T-cell (primary cell): Measurements from ENCODE around the gene MYRFL. TPM values are rescaled to one million over a fixed set of nuclear protein-coding genes. Genes with fewer than 3 reads are reported as not detected.

Experiments
- ATAC-seq, 4 experiments: fragments of 200-7000 bp in 3 of 4; fragments of 150-1000 bp in 1 of 4; cut with Tn5 transposase; replicated peaks in 1 of 4; 1 replicate in 3 of 4; 2 replicates in 1 of 4; pipeline ENCODE4 v1.10.0; 2021; ENCODE audit warnings: moderate library complexity in 3 of 4, mild to moderate bottlenecking in 2 of 4, moderate number of reproducible peaks in 1 of 4
- CTCF ChIA-PET, 2 donors: fragments of 300-600 bp; sonication (Branson Sonifier 250); formaldehyde crosslinking; loops; one replicate each; lab custom pipeline; 2022; ENCODE audit warnings: antibody characterized with exemption in 2 of 2; lab: Charles Lee
- POLR2A ChIA-PET, 2 donors: fragments of 300-600 bp; sonication (Branson Sonifier 250); formaldehyde crosslinking; loops; one replicate each; lab custom pipeline; 2022; ENCODE audit warnings: antibody characterized with exemption in 2 of 2; lab: Charles Lee
- DNase-seq, 35 experiments: peaks; one replicate each; pipeline versions ENCODE4 v3.0.0 to v3.0.0-alpha.2; 2013 to 2023
- H3K27ac ChIP-seq: one replicate; pipeline ENCODE4 v1.5.1; 2013; ENCODE audit warnings: low read length
- H3K27me3 ChIP-seq, 2 experiments: replicated peaks in 1 of 2; 1 replicate in 1 of 2; 2 replicates in 1 of 2; pipeline versions ENCODE4 v1.6.1 to v1.7.0; 2013; ENCODE audit warnings: low read length in 1 of 2, mixed read lengths in 1 of 2; ENCODE audit not compliant: control insufficient read depth in 2 of 2, insufficient read depth in 2 of 2; ENCODE audit errors: extremely low read depth in 1 of 2
- H3K36me3 ChIP-seq, 2 donors: 1 replicate in 1 of 2; 2 replicates in 1 of 2; pipeline versions ENCODE4 v1.6.1 to v1.7.0; 2013; ENCODE audit warnings: low read length in 1 of 2; ENCODE audit not compliant: control insufficient read depth in 2 of 2, insufficient read depth in 1 of 2; ENCODE audit errors: extremely low read depth in 1 of 2
- H3K4me1 ChIP-seq, 2 experiments: 1 replicate in 1 of 2; 2 replicates in 1 of 2; pipeline versions ENCODE4 v1.6.1 to v1.7.0; 2013; ENCODE audit warnings: low read length in 2 of 2, mixed read lengths in 1 of 2; ENCODE audit not compliant: insufficient read depth in 2 of 2, control insufficient read depth in 1 of 2; ENCODE audit errors: extremely low read depth in 1 of 2
- H3K4me3 ChIP-seq, 2 donors: 1 replicate in 1 of 2; 2 replicates in 1 of 2; pipeline versions ENCODE4 v1.5.1 to v1.7.0; 2013; ENCODE audit warnings: mild to moderate bottlenecking in 2 of 2, low read length in 1 of 2, moderate library complexity in 1 of 2; ENCODE audit not compliant: control insufficient read depth in 1 of 2; ENCODE audit errors: extremely low read depth in 1 of 2
- H3K9me3 ChIP-seq: 2 replicates; pipeline ENCODE4 v1.7.0; 2013
- H3K27ac Mint-ChIP-seq, 2 donors: one replicate each; pipeline ENCODE4 v1.8.0; 2020 to 2021; ENCODE audit warnings: mild to moderate bottlenecking in 2 of 2, mixed read lengths in 2 of 2
- H3K27me3 Mint-ChIP-seq, 2 donors: one replicate each; pipeline ENCODE4 v1.8.0; 2021 to 2022; ENCODE audit warnings: mixed read lengths in 2 of 2
- H3K36me3 Mint-ChIP-seq: one replicate; pipeline ENCODE4 v1.8.0; 2021; ENCODE audit warnings: mixed read lengths
- H3K4me1 Mint-ChIP-seq, 3 donors: one replicate each; pipeline ENCODE4 v1.8.0; 2020 to 2022; ENCODE audit warnings: mixed read lengths in 3 of 3, mild to moderate bottlenecking in 1 of 3
- H3K4me3 Mint-ChIP-seq, 3 donors: one replicate each; pipeline ENCODE4 v1.8.0; 2020 to 2022; ENCODE audit warnings: mild to moderate bottlenecking in 3 of 3, mixed read lengths in 3 of 3, moderate library complexity in 3 of 3
- H3K9me3 Mint-ChIP-seq, 3 donors: one replicate each; pipeline ENCODE4 v1.8.0; 2020 to 2022; ENCODE audit warnings: mixed read lengths in 3 of 3
- WGBS: methylation state at CpG from one replicate; pipeline ENCODE4 v1.1.5; 2013; ENCODE audit warnings: missing lambda C conversion rate; ENCODE audit not compliant: insufficient coverage; 5-methylcytosine and 5-hydroxymethylcytosine counted together
- total RNA-seq, 35 experiments: library from RNA in 6 of 35; stranded (reverse) in 6 of 35; fragments of 120-200 nt in 1 of 35; gene quantifications; one replicate each; pipeline versions ENCODE4 v1.2.1 to v1.2.4 and lab custom pipeline; 2013 to 2026

Gene MYRFL
- total RNA-seq, 5 donors from 2014 or later (not counting 1 experiment from before 2014, with no cell fraction given) = not detected

DNA sequence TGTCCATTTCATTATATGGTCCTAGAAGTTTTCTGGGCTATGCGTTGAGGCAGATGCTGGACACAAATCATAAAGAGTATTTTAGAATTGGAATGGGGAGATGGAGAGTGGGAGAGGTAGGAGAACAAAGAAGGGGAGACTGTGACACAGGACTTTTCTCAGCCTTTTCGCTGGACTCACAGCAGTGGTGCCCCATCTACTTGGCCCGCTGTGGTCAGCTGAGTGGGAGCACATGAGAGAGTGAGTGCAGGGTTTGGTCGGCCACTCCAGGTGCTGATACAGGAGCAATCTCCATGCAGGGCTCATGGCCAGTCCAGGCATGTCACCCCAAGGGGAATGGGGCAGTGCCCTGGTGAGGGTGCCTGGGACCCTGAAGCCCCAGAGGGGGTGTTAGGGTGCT, 109.0 kb downstream of the MYRFL start:
- no peak overlapping the region for H3K27ac Mint-ChIP-seq
- H3K4me3 Mint-ChIP-seq = no peak overlapping the region
- no peak for ATAC-seq
- no peaks in the 10 kb centered on the region for H3K9me3 ChIP-seq
- WGBS = 78% methylated on average over 4 of the region's 4 CpGs
- no peaks in the 10 kb centered on the region for H3K4me1 ChIP-seq
- H3K27me3 ChIP-seq = peaks cover 0 to 9% of the 10 kb centered on the region in 2 experiments
- H3K4me1 Mint-ChIP-seq = no peaks in the 10 kb centered on the region
- no peaks in the 10 kb centered on the region for H3K36me3 Mint-ChIP-seq
- H3K4me3 ChIP-seq = no peak overlapping the region
- ChIA-PET CTCF (no interaction called here), POLR2A (no interaction called here)
- H3K36me3 ChIP-seq = no peaks in the 10 kb centered on the region
- H3K27ac ChIP-seq = no peak overlapping the region
- H3K9me3 Mint-ChIP-seq = no peaks in the 10 kb centered on the region
- peaks cover 13 to 16% of the 10 kb centered on the region in 2 donors for H3K27me3 Mint-ChIP-seq
- no peak for DNase-seq

DNA sequence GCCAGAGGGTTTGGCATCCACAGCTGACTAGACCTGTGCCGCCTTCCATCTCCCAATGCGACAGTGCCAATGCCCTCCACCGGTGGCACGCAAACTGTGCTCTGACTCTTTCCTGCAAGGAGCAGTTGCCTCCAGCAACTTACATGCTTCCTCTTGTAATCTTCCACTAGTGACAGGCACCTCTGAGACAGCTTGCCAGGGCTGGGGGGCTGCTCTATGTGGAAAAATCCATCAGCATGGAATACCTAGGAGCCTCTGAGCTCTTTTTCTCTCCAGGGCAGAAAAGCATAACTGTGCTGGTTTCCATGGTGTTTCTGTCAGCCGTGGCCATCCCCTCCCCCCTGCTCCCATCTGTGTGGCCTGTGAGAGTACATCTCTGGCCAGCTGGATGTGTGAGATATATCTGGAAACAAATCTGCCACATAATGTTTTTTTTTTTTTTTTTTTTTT, 110.6 kb downstream of the MYRFL start:
- H3K4me1 Mint-ChIP-seq = no peaks in the 10 kb centered on the region
- no peaks in the 10 kb centered on the region for H3K9me3 Mint-ChIP-seq
- Histone ChIP-seq H3K9me3 (no peaks in the 10 kb centered on the region), H3K27me3 (peaks cover 0 to 9% of the 10 kb centered on the region in 2 experiments), H3K4me1 (no peaks in the 10 kb centered on the region), H3K27ac (no peak overlapping the region), H3K36me3 (no peaks in the 10 kb centered on the region), H3K4me3 (no peak overlapping the region)
- H3K4me3 Mint-ChIP-seq = no peak overlapping the region
- H3K27ac Mint-ChIP-seq = no peak overlapping the region
- WGBS = 96% methylated on average over 4 of the region's 5 CpGs
- CTCF ChIA-PET = interaction anchor here in 1 of 2 donors (0.6 kb wide), 2 partner anchors 43 to 63 kb away, joined by 3 to 6 read pairs; no protein-coding TSS in a partner anchor
- no peak for DNase-seq
- H3K27me3 Mint-ChIP-seq = peaks cover 9 to 16% of the 10 kb centered on the region in 2 donors
- H3K36me3 Mint-ChIP-seq = no peaks in the 10 kb centered on the region
- POLR2A ChIA-PET = no interaction called here
- ATAC-seq = no peak

DNA sequence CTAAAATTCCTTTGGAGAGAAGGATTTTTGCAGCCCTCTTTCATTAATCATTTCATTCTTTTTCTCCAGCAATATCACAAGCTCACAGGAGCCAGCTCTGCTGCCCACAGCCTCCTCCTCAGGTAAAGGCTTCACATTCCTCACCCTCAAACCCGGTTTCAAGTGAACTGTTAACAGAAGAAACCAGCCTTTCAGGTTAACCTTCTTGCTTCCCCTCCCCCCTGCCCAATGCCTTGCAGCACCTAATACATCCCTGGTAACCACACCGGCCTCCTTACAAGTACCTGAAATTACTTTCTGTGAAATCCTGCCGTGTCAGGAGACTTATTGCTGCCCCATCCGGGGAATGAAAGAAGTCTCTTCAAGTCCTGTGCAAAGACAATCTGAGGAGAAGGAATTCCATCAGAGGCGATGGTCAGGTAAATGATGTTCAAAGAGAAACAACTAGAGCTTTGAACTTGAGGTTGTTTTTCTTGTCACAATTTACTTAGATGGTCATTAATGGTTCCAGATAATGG, 111.2 kb downstream of the MYRFL start:
- CTCF ChIA-PET = interaction anchor here in 1 of 2 donors (0.6 kb wide), 2 partner anchors 43 to 64 kb away, joined by 3 to 6 read pairs; no protein-coding TSS in a partner anchor

DNA sequence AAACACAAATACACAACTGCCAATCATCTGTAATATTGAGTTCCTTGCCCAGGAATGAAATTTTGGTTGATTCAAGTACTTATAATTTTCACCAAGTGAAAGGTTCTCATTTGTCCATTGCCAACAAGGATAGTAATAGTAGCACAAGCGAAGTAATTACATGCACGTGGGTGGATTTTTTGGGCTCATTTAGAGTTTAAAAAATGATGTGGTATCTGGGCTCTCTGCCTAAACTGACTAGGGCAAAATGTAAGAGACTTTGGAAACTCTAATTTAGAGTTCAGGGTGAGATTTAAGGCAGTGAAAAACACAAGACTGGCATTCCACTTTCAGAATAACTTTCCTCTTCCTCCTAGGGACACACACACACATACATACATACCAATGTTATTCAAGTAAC, 111.7 kb downstream of the MYRFL start:
- Mint-ChIP-seq H3K9me3 (no peaks in the 10 kb centered on the region), H3K27ac (no peak overlapping the region), H3K4me1 (no peaks in the 10 kb centered on the region), H3K27me3 (peaks cover 9 to 16% of the 10 kb centered on the region in 2 donors), H3K4me3 (no peak overlapping the region), H3K36me3 (no peaks in the 10 kb centered on the region)
- POLR2A ChIA-PET = interaction anchor here in 1 of 2 donors (0.5 kb wide), 1 partner anchor 266 kb away, joined by 4 read pairs; no protein-coding TSS in a partner anchor
- DNase-seq (no peak), ATAC-seq (no peak)
- no peaks in the 10 kb centered on the region for H3K4me1 ChIP-seq
- no peaks in the 10 kb centered on the region for H3K9me3 ChIP-seq
- no CpG with 5 or more reads among the region's 2 CpGs for WGBS
- H3K27ac ChIP-seq = no peak overlapping the region
- no peaks in the 10 kb centered on the region for H3K36me3 ChIP-seq
- H3K27me3 ChIP-seq = peaks cover 0 to 9% of the 10 kb centered on the region in 2 experiments
- CTCF ChIA-PET = no interaction called here
- H3K4me3 ChIP-seq = no peak overlapping the region

More for the DNA sequence above, 111.2 kb downstream of the MYRFL start:
- Histone ChIP-seq H3K27me3 (peaks cover 0 to 9% of the 10 kb centered on the region in 2 experiments), H3K9me3 (no peaks in the 10 kb centered on the region), H3K4me3 (no peak overlapping the region), H3K27ac (no peak overlapping the region), H3K36me3 (no peaks in the 10 kb centered on the region), H3K4me1 (no peaks in the 10 kb centered on the region)
- peaks cover 9 to 16% of the 10 kb centered on the region in 2 donors for H3K27me3 Mint-ChIP-seq
- no peaks in the 10 kb centered on the region for H3K36me3 Mint-ChIP-seq
- no peak overlapping the region for H3K27ac Mint-ChIP-seq
- no peaks in the 10 kb centered on the region for H3K9me3 Mint-ChIP-seq
- POLR2A ChIA-PET = no interaction called here
- no peak for ATAC-seq
- 56% methylated on average over 1 of the region's 5 CpGs for WGBS
- DNase-seq = no peak
- H3K4me1 Mint-ChIP-seq = no peaks in the 10 kb centered on the region
- no peak overlapping the region for H3K4me3 Mint-ChIP-seq

DNA sequence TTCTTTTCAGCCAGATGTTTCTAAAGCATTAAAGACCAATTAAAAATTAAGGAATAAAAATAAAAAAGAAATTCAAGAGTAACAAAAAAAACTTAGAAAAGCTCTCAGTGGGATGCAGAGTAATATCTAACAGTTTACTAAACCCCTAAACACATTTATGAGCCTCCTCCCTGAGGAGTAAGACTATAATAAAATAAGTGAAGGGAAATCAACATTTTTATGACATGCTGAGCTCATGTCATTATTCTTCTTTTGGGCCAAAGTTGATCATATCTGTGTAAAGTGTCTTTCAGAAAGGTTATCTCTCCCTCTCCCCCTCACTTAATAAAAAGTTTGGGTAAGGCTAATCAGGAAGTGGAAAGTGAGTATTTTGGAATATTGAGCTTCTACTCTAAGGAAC, 122.1 kb downstream of the MYRFL start:
- ATAC-seq = no peak
- H3K27me3 Mint-ChIP-seq = no peaks in the 10 kb centered on the region
- no peak overlapping the region for H3K4me3 Mint-ChIP-seq

DNA sequence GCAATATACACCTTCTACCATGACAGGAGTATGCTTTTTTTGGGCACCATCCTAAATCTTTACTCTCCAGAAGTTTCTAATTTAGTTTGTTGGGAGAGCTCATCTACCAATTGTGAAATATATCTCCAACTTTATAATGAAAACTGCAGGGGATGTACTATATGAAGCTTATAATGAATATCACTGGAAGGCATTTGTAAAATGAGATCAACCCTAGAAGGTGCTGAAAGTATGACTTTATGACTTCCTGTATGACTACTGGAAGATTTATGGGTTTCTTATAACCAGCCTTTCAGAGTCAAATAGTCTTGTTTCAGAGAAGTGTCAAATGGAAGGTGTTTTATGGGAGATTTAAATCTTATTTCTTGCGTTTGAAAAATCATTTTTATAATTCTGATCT, 122.9 kb downstream of the MYRFL start:
- H3K27ac ChIP-seq = no peak overlapping the region
- no peak overlapping the region for H3K4me3 ChIP-seq
- no peaks in the 10 kb centered on the region for H3K27me3 ChIP-seq
- no peaks in the 10 kb centered on the region for H3K9me3 ChIP-seq
- no peaks in the 10 kb centered on the region for H3K4me1 ChIP-seq
- Mint-ChIP-seq H3K9me3 (peaks cover 0 to 3% (median 0%) of the 10 kb centered on the region in 3 donors), H3K27ac (no peak overlapping the region), H3K4me3 (no peak overlapping the region), H3K36me3 (no peaks in the 10 kb centered on the region), H3K4me1 (no peaks in the 10 kb centered on the region), H3K27me3 (no peaks in the 10 kb centered on the region)
- DNase-seq (no peak), ATAC-seq (no peak)
- ChIA-PET CTCF (no interaction called here), POLR2A (no interaction called here)
- no CpG with 5 or more reads among the region's 1 CpG for WGBS
- H3K36me3 ChIP-seq = no peaks in the 10 kb centered on the region

More for the DNA sequence above, 122.1 kb downstream of the MYRFL start:
- no peaks in the 10 kb centered on the region for H3K36me3 ChIP-seq
- Mint-ChIP-seq H3K9me3 (peaks cover 0 to 3% (median 0%) of the 10 kb centered on the region in 3 donors), H3K4me1 (no peaks in the 10 kb centered on the region), H3K27ac (no peak overlapping the region), H3K36me3 (no peaks in the 10 kb centered on the region)
- no peak for DNase-seq
- no peak overlapping the region for H3K27ac ChIP-seq
- H3K4me1 ChIP-seq = no peaks in the 10 kb centered on the region
- ChIA-PET POLR2A (no interaction called here), CTCF (no interaction called here)
- no peak overlapping the region for H3K4me3 ChIP-seq
- no peaks in the 10 kb centered on the region for H3K9me3 ChIP-seq
- H3K27me3 ChIP-seq = no peaks in the 10 kb centered on the region
